ENCODE results near the gene BCAP29.
A peak's percentile ranks its signal among the peaks of the same experiment; 100 is the strongest.

Gene BCAP29

GRCh38 chr7:107563081-107563774 lies 16.8 kb upstream of the BCAP29 start:
- no peaks in the 10 kb centered on the region for H3K36me3 ChIP-seq (replicated peaks)
- DNase-seq = peak; percentile 25
- H3K4me3 ChIP-seq (ENCODE audit: low read depth, low read length) = peak overlapping the region; percentile 92
- TF ChIP-seq CTCF (IDR thresholded peaks at IDR 0.05; ENCODE audit: low read depth, low read length, missing control alignments) = no peak
- H3K27ac ChIP-seq = peak overlapping the region; percentile 92
- in situ Hi-C loops (cut with HindIII; ENCODE audit: low pct_ligation_motif_present, low sequenced_read_pairs) = no loop called here
- H3K27me3 ChIP-seq (replicated peaks) = no peaks in the 10 kb centered on the region

DNA sequence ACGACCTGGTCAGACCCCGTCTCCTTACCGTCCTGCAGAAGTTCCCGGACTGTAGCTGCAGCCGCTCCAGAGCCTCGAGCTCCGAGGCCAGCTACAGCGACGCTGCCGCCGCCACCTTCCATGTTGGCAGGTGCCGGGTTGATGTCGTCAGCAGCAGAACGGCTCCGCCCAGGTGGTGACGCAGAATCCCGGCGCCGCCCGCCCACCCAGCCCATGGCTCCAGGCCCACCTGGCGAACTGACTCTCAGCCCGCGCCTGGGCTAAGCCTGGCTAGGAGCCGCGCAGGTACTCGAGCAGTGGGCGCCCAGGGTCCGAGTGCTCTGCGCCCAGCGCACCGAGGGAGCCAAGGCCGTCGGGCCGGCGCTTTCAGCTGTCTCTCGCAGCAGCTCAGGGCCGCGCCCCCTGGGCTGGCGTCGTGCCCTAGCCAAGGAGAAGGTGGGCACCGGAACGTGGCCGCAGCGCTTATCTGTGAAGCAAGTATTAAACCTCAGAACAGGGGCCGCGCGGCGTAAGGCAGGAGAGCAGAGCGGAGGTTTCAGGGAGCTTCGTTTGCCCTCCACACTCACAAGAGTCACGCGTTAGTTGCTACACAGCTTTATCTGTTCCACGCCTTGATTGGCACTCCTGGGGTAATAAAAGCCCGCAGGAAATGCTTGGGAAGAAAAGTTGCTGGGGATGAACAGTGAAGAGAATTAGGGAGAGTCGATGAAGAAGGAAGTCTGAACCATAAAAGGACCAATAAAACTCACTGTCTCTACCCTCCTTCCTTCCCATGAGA lies 16.1 kb upstream of the BCAP29 start, which contains the start of the genes COG5 and DUS4L:
TSS of gene COG5 (minus strand) at position 146 of the 778 bp plus-strand sequence. CDS start at position 122, 24 bp downstream.
TSS of gene DUS4L (plus strand) at position 197 of the 778 bp plus-strand sequence. CDS start 3,100 bp downstream, outside the sequence.
- H3K27me3 ChIP-seq (replicated peaks) = no peaks in the 10 kb centered on the region
- no peak for TF ChIP-seq CTCF (IDR thresholded peaks at IDR 0.05; ENCODE audit: low read depth, low read length, missing control alignments)
- in situ Hi-C loops (cut with HindIII; ENCODE audit: low pct_ligation_motif_present, low sequenced_read_pairs) = no loop called here
- peak; percentile 70 for DNase-seq
- peak within 1 kb of the TSS; percentile 92 for H3K27ac ChIP-seq
- peak within 1 kb of the TSS; percentile 92 for H3K4me3 ChIP-seq (ENCODE audit: low read depth, low read length)
- H3K36me3 ChIP-seq (replicated peaks) = no peaks in the 10 kb centered on the region

GRCh38 chr7:107564553-107565298 lies 15.3 kb upstream of the BCAP29 start:
- H3K4me3 ChIP-seq (ENCODE audit: low read depth, low read length) = peak overlapping the region; percentile 92
- H3K36me3 ChIP-seq (replicated peaks) = no peaks in the 10 kb centered on the region
- peak overlapping the region; percentile 92 for H3K27ac ChIP-seq
- H3K27me3 ChIP-seq (replicated peaks) = no peaks in the 10 kb centered on the region
- DNase-seq = peak; percentile 18
- in situ Hi-C loops (cut with HindIII; ENCODE audit: low pct_ligation_motif_present, low sequenced_read_pairs) = no loop called here
- no peak for TF ChIP-seq CTCF (IDR thresholded peaks at IDR 0.05; ENCODE audit: low read depth, low read length, missing control alignments)

- H3K36me3 ChIP-seq (replicated peaks) = peaks cover 3% of the 10 kb centered on the region
- TF ChIP-seq CTCF (IDR thresholded peaks at IDR 0.05; ENCODE audit: low read depth, low read length, missing control alignments) = no peak
- DNase-seq = no peak
- no peak overlapping the region for H3K27ac ChIP-seq
- in situ Hi-C loops (cut with HindIII; ENCODE audit: low pct_ligation_motif_present, low sequenced_read_pairs) = no loop called here
- H3K4me3 ChIP-seq (ENCODE audit: low read depth, low read length) = no peak overlapping the region
- H3K27me3 ChIP-seq (replicated peaks) = no peaks in the 10 kb centered on the region
Measured at GRCh38 chr7:107570298-107570697, 9.7 kb upstream of the BCAP29 start.

- TF ChIP-seq CTCF (IDR thresholded peaks at IDR 0.05; ENCODE audit: low read depth, low read length, missing control alignments) = no peak
- DNase-seq = no peak
- H3K4me3 ChIP-seq (ENCODE audit: low read depth, low read length) = no peak overlapping the region
- no peaks in the 10 kb centered on the region for H3K27me3 ChIP-seq (replicated peaks)
- peaks cover 3% of the 10 kb centered on the region for H3K36me3 ChIP-seq (replicated peaks)
- in situ Hi-C loops (cut with HindIII; ENCODE audit: low pct_ligation_motif_present, low sequenced_read_pairs) = no loop called here
- no peak overlapping the region for H3K27ac ChIP-seq
Measured at GRCh38 chr7:107573537-107573936, 6.5 kb upstream of the BCAP29 start.
